Measurements from ENCODE around the gene TMEM132C. TPM values are rescaled to one million over a fixed set of nuclear protein-coding genes. Genes with fewer than 3 reads are reported as not detected.

TMEM132C gene
- polyA plus RNA-seq, 1 of the 3 experiments (the other 2 are of a cell fraction): not detected

DNA sequence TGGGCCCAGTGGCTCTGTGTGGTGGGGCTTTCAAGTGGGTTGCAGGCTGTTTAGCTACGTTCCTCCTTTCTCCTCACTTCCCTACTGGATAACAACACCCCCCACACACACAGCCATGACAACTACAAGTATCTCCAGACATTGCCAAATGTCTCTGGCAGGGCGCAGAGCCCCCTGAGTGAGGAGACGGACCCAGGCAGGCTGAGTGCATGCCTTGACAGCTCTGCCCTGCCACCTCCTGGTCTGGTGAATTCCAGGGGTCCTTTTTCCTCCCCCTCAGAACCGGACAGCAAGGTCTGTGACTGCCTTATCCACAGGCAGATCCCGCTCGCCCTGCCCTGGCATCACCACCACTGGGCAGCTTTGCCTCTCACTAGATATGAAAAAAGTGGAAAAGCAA lies 276.5 kb downstream of the TMEM132C start:
- CTCF ChIA-PET: interaction anchor here (0.6 to 1.5 kb wide), 3 partner anchors 9 to 651 kb away, joined by 3 to 6 read pairs (median 4); no protein-coding TSS in a partner anchor
- WGBS (ENCODE audit: low lambda C conversion rate): 29% methylated on average over 6 of the region's 6 CpGs

DNA sequence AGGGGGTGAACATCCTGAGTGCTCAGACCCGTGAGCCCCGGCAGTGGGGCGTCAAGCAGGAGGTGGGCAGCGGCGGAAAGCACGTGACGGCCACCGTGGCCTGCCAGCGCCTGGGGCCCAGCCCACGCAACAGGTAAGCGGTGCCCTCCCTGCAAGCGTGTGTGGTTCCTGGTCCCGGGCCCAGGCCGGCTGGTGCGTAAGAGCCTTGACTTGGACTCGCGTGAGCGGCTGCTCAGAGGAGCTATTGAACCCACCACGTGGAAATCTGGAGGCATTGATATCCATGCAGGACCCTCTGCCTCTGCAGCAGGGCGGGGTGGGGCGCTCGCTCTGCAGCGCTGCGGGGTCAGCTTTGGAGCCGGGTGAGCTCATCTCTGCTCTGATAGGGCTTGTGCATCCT lies 277.0 kb downstream of the TMEM132C start:
- Histone ChIP-seq H3K36me3 (replicated peaks in 1 of 2; ENCODE audit: control insufficient read depth in 1 of 2, insufficient read depth in 2 of 2, low read length in 1 of 2) (no peaks in the 10 kb centered on the region), H3K9ac (no peak overlapping the region), H3K27me3 (ENCODE audit: insufficient read depth) (no peaks in the 10 kb centered on the region), H2AFZ (ENCODE audit: low read depth) (no peak overlapping the region), H3K4me2 (no peak overlapping the region), H3K9me3 (no peaks in the 10 kb centered on the region), H3K4me3 (ENCODE audit: low read depth in 2 of 2, low read length in 1 of 2) (no peak overlapping the region), H3K4me1 (ENCODE audit: control insufficient read depth in 1 of 2, insufficient read depth in 2 of 2, low read depth in 1 of 2, low read length in 1 of 2) (no peaks in the 10 kb centered on the region), H3K27ac (ENCODE audit: low read depth in 2 of 2, low read length in 1 of 2) (no peak overlapping the region), H3K9me2 (no peaks in the 10 kb centered on the region), H4K20me1 (ENCODE audit: insufficient read depth) (no peaks in the 10 kb centered on the region), H3F3A (replicated peaks; ENCODE audit: insufficient read depth) (no peaks in the 10 kb centered on the region), H3K79me2 (ENCODE audit: insufficient read depth) (no peaks in the 10 kb centered on the region)
- TF ChIP-seq, protein P1, sequence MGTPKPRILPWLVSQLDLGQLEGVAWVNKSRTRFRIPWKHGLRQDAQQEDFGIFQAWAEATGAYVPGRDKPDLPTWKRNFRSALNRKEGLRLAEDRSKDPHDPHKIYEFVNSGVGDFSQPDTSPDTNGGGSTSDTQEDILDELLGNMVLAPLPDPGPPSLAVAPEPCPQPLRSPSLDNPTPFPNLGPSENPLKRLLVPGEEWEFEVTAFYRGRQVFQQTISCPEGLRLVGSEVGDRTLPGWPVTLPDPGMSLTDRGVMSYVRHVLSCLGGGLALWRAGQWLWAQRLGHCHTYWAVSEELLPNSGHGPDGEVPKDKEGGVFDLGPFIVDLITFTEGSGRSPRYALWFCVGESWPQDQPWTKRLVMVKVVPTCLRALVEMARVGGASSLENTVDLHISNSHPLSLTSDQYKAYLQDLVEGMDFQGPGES (IDR thresholded peaks at IDR 0.05; ENCODE audit: low read depth, low read length): no peak
- no peak for TF ChIP-seq NFIC (IDR thresholded peaks at IDR 0.05; ENCODE audit: borderline replicate concordance)
- no peak for TF ChIP-seq POLR2AphosphoS5 (IDR thresholded peaks at IDR 0.05; ENCODE audit: low read depth, low read length)
- TF ChIP-seq, protein P2, sequence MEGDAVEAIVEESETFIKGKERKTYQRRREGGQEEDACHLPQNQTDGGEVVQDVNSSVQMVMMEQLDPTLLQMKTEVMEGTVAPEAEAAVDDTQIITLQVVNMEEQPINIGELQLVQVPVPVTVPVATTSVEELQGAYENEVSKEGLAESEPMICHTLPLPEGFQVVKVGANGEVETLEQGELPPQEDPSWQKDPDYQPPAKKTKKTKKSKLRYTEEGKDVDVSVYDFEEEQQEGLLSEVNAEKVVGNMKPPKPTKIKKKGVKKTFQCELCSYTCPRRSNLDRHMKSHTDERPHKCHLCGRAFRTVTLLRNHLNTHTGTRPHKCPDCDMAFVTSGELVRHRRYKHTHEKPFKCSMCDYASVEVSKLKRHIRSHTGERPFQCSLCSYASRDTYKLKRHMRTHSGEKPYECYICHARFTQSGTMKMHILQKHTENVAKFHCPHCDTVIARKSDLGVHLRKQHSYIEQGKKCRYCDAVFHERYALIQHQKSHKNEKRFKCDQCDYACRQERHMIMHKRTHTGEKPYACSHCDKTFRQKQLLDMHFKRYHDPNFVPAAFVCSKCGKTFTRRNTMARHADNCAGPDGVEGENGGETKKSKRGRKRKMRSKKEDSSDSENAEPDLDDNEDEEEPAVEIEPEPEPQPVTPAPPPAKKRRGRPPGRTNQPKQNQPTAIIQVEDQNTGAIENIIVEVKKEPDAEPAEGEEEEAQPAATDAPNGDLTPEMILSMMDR (IDR thresholded peaks at IDR 0.05): no peak
- DNase-seq: no peak
- POLR2A ChIA-PET: no interaction called here
- CTCF ChIA-PET: interaction anchor here (0.6 to 1.5 kb wide), 3 partner anchors 8 to 651 kb away, joined by 3 to 6 read pairs (median 4); no protein-coding TSS in a partner anchor
- 31% methylated on average over 6 of the region's 25 CpGs for WGBS (ENCODE audit: low lambda C conversion rate)

More for the DNA sequence above, 276.5 kb downstream of the TMEM132C start:
- Histone ChIP-seq H3K27me3 (ENCODE audit: insufficient read depth) (no peaks in the 10 kb centered on the region), H3K4me3 (ENCODE audit: low read depth in 2 of 2, low read length in 1 of 2) (no peak overlapping the region), H2AFZ (ENCODE audit: low read depth) (no peak overlapping the region), H3K9me2 (no peaks in the 10 kb centered on the region), H3K4me2 (no peak overlapping the region), H4K20me1 (ENCODE audit: insufficient read depth) (no peaks in the 10 kb centered on the region), H3K27ac (ENCODE audit: low read depth in 2 of 2, low read length in 1 of 2) (no peak overlapping the region), H3K9me3 (no peaks in the 10 kb centered on the region), H3K4me1 (ENCODE audit: control insufficient read depth in 1 of 2, insufficient read depth in 2 of 2, low read depth in 1 of 2, low read length in 1 of 2) (no peaks in the 10 kb centered on the region), H3K79me2 (ENCODE audit: insufficient read depth) (no peaks in the 10 kb centered on the region), H3K9ac (no peak overlapping the region), H3F3A (replicated peaks; ENCODE audit: insufficient read depth) (no peaks in the 10 kb centered on the region), H3K36me3 (replicated peaks in 1 of 2; ENCODE audit: control insufficient read depth in 1 of 2, insufficient read depth in 2 of 2, low read length in 1 of 2) (no peaks in the 10 kb centered on the region)
- no peak for DNase-seq
- POLR2A ChIA-PET: no interaction called here
- TF ChIP-seq USF1 (IDR thresholded peaks at IDR 0.05; ENCODE audit: borderline replicate concordance, low read depth): no peak

GRCh38 chr12:128548949-128549348 lies 282.0 kb downstream of the TMEM132C start:
- CTCF ChIA-PET: no interaction called here

More at GRCh38 chr12:128548949-128549348, 282.0 kb downstream of the TMEM132C start:
- 4% methylated on average over 3 of the region's 3 CpGs for WGBS (ENCODE audit: low lambda C conversion rate)
- Histone ChIP-seq H3F3A (replicated peaks; ENCODE audit: insufficient read depth) (no peaks in the 10 kb centered on the region), H3K4me2 (no peak overlapping the region), H4K20me1 (ENCODE audit: insufficient read depth) (no peaks in the 10 kb centered on the region), H3K9ac (no peak overlapping the region), H3K36me3 (replicated peaks in 1 of 2; ENCODE audit: control insufficient read depth in 1 of 2, insufficient read depth in 2 of 2, low read length in 1 of 2) (no peaks in the 10 kb centered on the region), H3K4me3 (ENCODE audit: low read depth in 2 of 2, low read length in 1 of 2) (no peak overlapping the region), H3K9me3 (no peaks in the 10 kb centered on the region), H2AFZ (ENCODE audit: low read depth) (no peak overlapping the region), H3K27ac (ENCODE audit: low read depth in 2 of 2, low read length in 1 of 2) (no peak overlapping the region), H3K4me1 (ENCODE audit: control insufficient read depth in 1 of 2, insufficient read depth in 2 of 2, low read depth in 1 of 2, low read length in 1 of 2) (no peaks in the 10 kb centered on the region), H3K27me3 (ENCODE audit: insufficient read depth) (no peaks in the 10 kb centered on the region), H3K79me2 (ENCODE audit: insufficient read depth) (no peaks in the 10 kb centered on the region), H3K9me2 (no peaks in the 10 kb centered on the region)
- POLR2A ChIA-PET: no interaction called here
- DNase-seq: no peak
- TF ChIP-seq, protein P1 (IDR thresholded peaks at IDR 0.05; ENCODE audit: low read depth, low read length): no peak
- TF ChIP-seq, protein P3, sequence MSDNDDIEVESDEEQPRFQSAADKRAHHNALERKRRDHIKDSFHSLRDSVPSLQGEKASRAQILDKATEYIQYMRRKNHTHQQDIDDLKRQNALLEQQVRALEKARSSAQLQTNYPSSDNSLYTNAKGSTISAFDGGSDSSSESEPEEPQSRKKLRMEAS (IDR thresholded peaks at IDR 0.05; ENCODE audit: low read depth): no peak
- TF ChIP-seq, protein P2 (IDR thresholded peaks at IDR 0.05): no peak
- TF ChIP-seq POLR2AphosphoS5 (IDR thresholded peaks at IDR 0.05; ENCODE audit: low read depth, low read length): no peak
- TF ChIP-seq FOSL2 (IDR thresholded peaks at IDR 0.05; ENCODE audit: borderline replicate concordance, low read depth): no peak
- no peak for TF ChIP-seq CHD2 (IDR thresholded peaks at IDR 0.05; ENCODE audit: low read length, partially characterized antibody)

Measured in SK-N-SH (cell line).